IMR-90 (cell line): Measurements from ENCODE around the gene MTMR2.

Experiments used
- CHD1 ChIP-seq: IDR thresholded peaks from 2 replicates; pipeline ENCODE4 v1.6.1; 2012; ENCODE audit warnings: low read depth, low read length, improper control_type of control experiment
- CTCF ChIP-seq: conservative IDR thresholded peaks from 2 replicates; pipeline ENCODE4 v1.5.1; 2012; ENCODE audit warnings: mild to moderate bottlenecking, low read depth, low read length, improper control_type of control experiment
- ELK1 ChIP-seq: fragments of 150-350 bp; IDR thresholded peaks from 2 replicates; pipeline ENCODE4 v1.6.1; 2016; ENCODE audit warnings: low read depth, mild to moderate bottlenecking, low read length, moderate library complexity, borderline replicate concordance
- MXI1 ChIP-seq: IDR thresholded peaks from 2 replicates; pipeline ENCODE4 v1.6.1; 2012; ENCODE audit warnings: low read depth, mild to moderate bottlenecking, low read length, moderate library complexity, borderline replicate concordance
- NFE2L2 ChIP-seq: fragments of 150-350 bp; IDR thresholded peaks from 2 replicates; pipeline ENCODE4 v1.6.1; 2016; ENCODE audit warnings: low read depth, mild to moderate bottlenecking, low read length
- POLR2A ChIP-seq: IDR thresholded peaks from 2 replicates; pipeline ENCODE4 v1.6.1; 2012; ENCODE audit warnings: mild to moderate bottlenecking, low read depth, low read length

GRCh38 chr11:95916049-95916448 lies 7.9 kb downstream of the MTMR2 start:
- TF ChIP-seq CTCF (no peak), MXI1 (no peak), ELK1 (no peak), CHD1 (no peak), NFE2L2 (no peak), POLR2A (no peak)
